A673 (cell line): ENCODE data around the gene SLC16A12. TPM values are rescaled to one million over a fixed set of nuclear protein-coding genes. Genes with fewer than 3 reads are reported as not detected.
"Not testable (repeated sequence)": the region's sequence is repeated elsewhere in the genome, so short reads cannot be mapped to it uniquely, and the experiment has no call there.

Experiments
- BruUV-seq: library from RNA; stranded (reverse); fragments of 400-500 nt; replicated peaks from 2 replicates; lab custom pipeline; 2021; lab: Mats Ljungman, UMichigan
- CTCF ChIA-PET: fragments of 300-600 bp; sonication (Branson Sonifier 250); formaldehyde crosslinking; loops from one replicate; lab custom pipeline; 2022; ENCODE audit warnings: antibody characterized with exemption; lab: Charles Lee
- POLR2A ChIA-PET: fragments of 300-600 bp; sonication (Branson Sonifier 250); formaldehyde crosslinking; loops from one replicate; lab custom pipeline; 2022; ENCODE audit warnings: antibody characterized with exemption; ENCODE audit not compliant: low non-redundant PET; lab: Charles Lee
- DNase-seq: peaks from one replicate; pipeline ENCODE4 v3.0.0-alpha.2; 2015; ENCODE audit warnings: low spot score
- H3K27ac ChIP-seq: fragments of 200-600 bp; sonication (generic); 2 replicates; pipeline ENCODE4 v1.5.1; 2016; ENCODE audit warnings: mixed run types, low read depth, mild to moderate bottlenecking, mixed read lengths, antibody characterized with exemption, low read length; ENCODE audit not compliant: poor library complexity, severe bottlenecking
- H3K27me3 ChIP-seq: fragments of 200-600 bp; sonication (generic); replicated peaks from 2 replicates; pipeline ENCODE4 v1.6.1; 2017; ENCODE audit warnings: mixed run types, low read depth, mild to moderate bottlenecking, mixed read lengths, antibody characterized with exemption, low read length; ENCODE audit not compliant: insufficient read depth, poor library complexity
- H3K36me3 ChIP-seq: fragments of 200-600 bp; sonication (generic); 2 replicates; pipeline ENCODE4 v1.6.1; 2016; ENCODE audit warnings: mixed run types, mild to moderate bottlenecking, mixed read lengths, antibody characterized with exemption, low read length; ENCODE audit not compliant: insufficient read depth, poor library complexity, severe bottlenecking
- H3K4me1 ChIP-seq: fragments of 200-600 bp; sonication (generic); 2 replicates; pipeline ENCODE4 v1.6.1; 2017; ENCODE audit warnings: mixed run types, mild to moderate bottlenecking, mixed read lengths, antibody characterized with exemption, low read length; ENCODE audit not compliant: insufficient read depth, poor library complexity, severe bottlenecking
- H3K4me3 ChIP-seq: fragments of 200-600 bp; sonication (generic); 2 replicates; pipeline ENCODE4 v1.5.1; 2016; ENCODE audit warnings: low read depth, mixed run types, mild to moderate bottlenecking, mixed read lengths, low read length; ENCODE audit not compliant: poor library complexity, severe bottlenecking
- H3K9me3 ChIP-seq: fragments of 200-600 bp; sonication (generic); 2 replicates; pipeline ENCODE4 v1.6.1; 2016; ENCODE audit warnings: mixed run types, low read depth, mild to moderate bottlenecking, mixed read lengths, antibody characterized with exemption, low read length; ENCODE audit not compliant: poor library complexity, severe bottlenecking
- CTCF ChIP-seq: fragments of 300-800, 200-600 bp; sonication (generic); conservative IDR thresholded peaks from 2 replicates; pipeline ENCODE4 v1.5.1; 2017; ENCODE audit warnings: low read depth, mild to moderate bottlenecking, antibody characterized with exemption, low read length, moderate library complexity, mixed read lengths
- EZH2 ChIP-seq: fragments of 200-600 bp; sonication (generic); IDR thresholded peaks from 2 replicates; pipeline ENCODE4 v1.6.1; 2017; ENCODE audit warnings: borderline replicate concordance, low read depth, mild to moderate bottlenecking, mixed read lengths, antibody characterized with exemption, low read length; ENCODE audit not compliant: poor library complexity, severe bottlenecking
- intact Hi-C: fragments of 100-400 bp; cut with micrococcal nuclease; formaldehyde crosslinking; loops from one replicate; pipeline ENCODE4 v1.10.0; 2022; ENCODE audit not compliant: unreplicated experiment
- total RNA-seq: library from RNA; stranded (reverse); gene quantifications from 2 replicates; pipeline ENCODE4 v1.2.3, GENCODE V29; 2021

The SLC16A12 gene
- total RNA-seq, 1 experiment from 2014 or later, result 0.54 TPM

DNA sequence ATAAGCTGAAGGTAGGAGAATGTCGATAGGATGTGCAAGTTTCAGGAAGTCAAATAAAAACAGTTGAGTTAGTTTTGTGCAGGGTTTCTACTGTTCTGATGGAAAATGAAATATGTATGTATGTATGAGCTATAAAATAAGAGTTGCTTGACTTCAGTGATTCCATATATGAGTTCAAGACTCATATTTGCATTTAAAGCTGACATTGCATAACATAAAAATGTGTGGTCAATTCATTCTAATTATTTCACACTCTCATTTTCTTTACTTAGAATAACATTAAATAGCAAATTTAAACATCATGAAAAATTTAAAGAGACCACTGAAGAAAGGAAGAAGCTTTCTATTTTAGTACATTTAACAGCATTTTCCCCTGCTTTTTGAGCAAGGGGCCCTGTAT is 83.2 kb downstream of the SLC16A12 start:
- Histone ChIP-seq H3K36me3 (no peaks in the 10 kb centered on the region), H3K4me1 (peaks cover 10% of the 10 kb centered on the region), H3K4me3 (no peak overlapping the region), H3K27me3 (no peaks in the 10 kb centered on the region), H3K9me3 (no peaks in the 10 kb centered on the region), H3K27ac (no peak overlapping the region)
- CTCF ChIA-PET, result no interaction called here
- no peak for TF ChIP-seq CTCF
- TF ChIP-seq EZH2, result no peak
- intact Hi-C loops, result no loop called here
- POLR2A ChIA-PET, result no interaction called here
- BruUV-seq, result no TSS peak
- no peak for DNase-seq

- DNase-seq, result no peak
- ChIA-PET POLR2A (no interaction called here), CTCF (no interaction called here)
- no peak overlapping the region for H3K4me3 ChIP-seq
- H3K27me3 ChIP-seq, result no peaks in the 10 kb centered on the region
- intact Hi-C loops, result no loop called here
- no peaks in the 10 kb centered on the region for H3K36me3 ChIP-seq
- BruUV-seq, result no TSS peak
- no peak overlapping the region for H3K27ac ChIP-seq
- no peak for TF ChIP-seq CTCF
- TF ChIP-seq EZH2, result no peak
- no peaks in the 10 kb centered on the region for H3K9me3 ChIP-seq
- H3K4me1 ChIP-seq, result peaks cover 9% of the 10 kb centered on the region
Observed at GRCh38 chr10:89450901-89451300, 84.5 kb downstream of the SLC16A12 start.

GRCh38 chr10:89444819-89445218 is 90.6 kb downstream of the SLC16A12 start:
- H3K27ac ChIP-seq, BruUV-seq, intact Hi-C loops, H3K36me3 ChIP-seq, H3K27me3 ChIP-seq, CTCF ChIA-PET, H3K9me3 ChIP-seq, DNase-seq, H3K4me3 ChIP-seq, H3K4me1 ChIP-seq: not testable (repeated sequence)
- POLR2A ChIA-PET, result interaction anchor here (0.6 kb wide), 1 partner anchor 27 kb away, joined by 3 read pairs; no protein-coding TSS in a partner anchor

GRCh38 chr10:89442289-89442688 is 93.1 kb downstream of the SLC16A12 start:
- no peaks in the 10 kb centered on the region for H3K4me1 ChIP-seq
- TF ChIP-seq CTCF (no peak), EZH2 (no peak)
- H3K27me3 ChIP-seq, result no peaks in the 10 kb centered on the region
- CTCF ChIA-PET, result no interaction called here
- H3K4me3 ChIP-seq, result no peak overlapping the region
- no peaks in the 10 kb centered on the region for H3K36me3 ChIP-seq
- POLR2A ChIA-PET, result no interaction called here
- intact Hi-C loops, result no loop called here
- DNase-seq, result no peak
- no peaks in the 10 kb centered on the region for H3K9me3 ChIP-seq
- H3K27ac ChIP-seq, result no peak overlapping the region
- no TSS peak for BruUV-seq
